Neural cell (in vitro differentiated cells): ENCODE data around the gene SNX30. TPM values are rescaled to one million over a fixed set of nuclear protein-coding genes. Genes with fewer than 3 reads are reported as not detected.

Source experiments
- H2AFZ ChIP-seq: fragments of 200-600, 300-800 bp; sonication (generic), shearing (Covaris generic); 2 replicates; pipeline ENCODE4 v1.6.0; 2014; ENCODE audit warnings: low read depth, mild to moderate bottlenecking, antibody characterized with exemption, low read length, moderate library complexity
- H3F3A ChIP-seq: fragments of 200-600 bp; shearing (Covaris generic); 2 replicates; pipeline ENCODE4 v1.6.1; 2016; ENCODE audit warnings: mild to moderate bottlenecking, moderate library complexity, mixed read lengths, antibody characterized with exemption, low read length; ENCODE audit not compliant: insufficient read depth, poor library complexity, severe bottlenecking
- H3K27ac ChIP-seq: fragments of 200-600, 300-800 bp; sonication (generic), shearing (Covaris generic); 2 replicates; pipeline ENCODE4 v1.5.1; 2014; ENCODE audit warnings: mild to moderate bottlenecking, low read length, moderate library complexity
- H3K27me3 ChIP-seq: fragments of 300-800, 200-600 bp; sonication (generic), shearing (Covaris generic); 2 replicates; pipeline ENCODE4 v1.6.0; 2014; ENCODE audit warnings: mild to moderate bottlenecking, low read depth, low read length, moderate library complexity; ENCODE audit not compliant: insufficient read depth
- H3K36me3 ChIP-seq: fragments of 300-800, 200-600 bp; sonication (generic), shearing (Covaris generic); 2 replicates; pipeline ENCODE4 v1.5.1; 2014; ENCODE audit warnings: mild to moderate bottlenecking, antibody characterized with exemption, low read length, moderate library complexity; ENCODE audit not compliant: insufficient read depth
- H3K4me2 ChIP-seq: fragments of 300-800, 200-600 bp; sonication (generic), shearing (Covaris generic); 2 replicates; pipeline ENCODE4 v1.6.0; 2014; ENCODE audit warnings: mild to moderate bottlenecking, low read length
- H3K4me3 ChIP-seq: fragments of 300-800, 200-600 bp; sonication (generic), shearing (Covaris generic); 2 replicates; pipeline ENCODE4 v1.5.1; 2014; ENCODE audit warnings: mild to moderate bottlenecking, low read length, moderate library complexity
- H3K79me2 ChIP-seq: fragments of 200-600 bp; shearing (Covaris generic); replicated peaks from 2 replicates; pipeline ENCODE4 v1.6.0; 2014; ENCODE audit warnings: mild to moderate bottlenecking, low read length, moderate library complexity; ENCODE audit not compliant: insufficient read depth
- H3K9ac ChIP-seq: fragments of 300-800, 200-600 bp; sonication (generic), shearing (Covaris generic); 2 replicates; pipeline ENCODE4 v1.6.1; 2016; ENCODE audit warnings: mild to moderate bottlenecking, low read length, mixed read lengths
- H3K9me2 ChIP-seq: fragments of 200-600 bp; shearing (Covaris generic); 2 replicates; pipeline ENCODE4 v1.6.1; 2016; ENCODE audit warnings: mild to moderate bottlenecking, low read length, mixed read lengths; ENCODE audit not compliant: insufficient read depth
- H3K9me3 ChIP-seq: fragments of 200-600, 300-800 bp; sonication (generic), shearing (Covaris generic); 2 replicates; pipeline ENCODE4 v1.6.1; 2016; ENCODE audit warnings: mild to moderate bottlenecking, mixed run types, low read length, moderate library complexity, mixed read lengths
- H4K20me1 ChIP-seq: fragments of 200-600 bp; shearing (Covaris generic); 2 replicates; pipeline ENCODE4 v1.6.1; 2016; ENCODE audit warnings: mild to moderate bottlenecking, mixed run types; ENCODE audit not compliant: insufficient read depth
- EP300 ChIP-seq: fragments of 450-650 bp; conservative IDR thresholded peaks from 2 replicates; pipeline ENCODE4 v1.6.1; 2014; ENCODE audit warnings: antibody characterized with exemption, mild to moderate bottlenecking, moderate library complexity; ENCODE audit not compliant: poor library complexity, severe bottlenecking
- MXI1 ChIP-seq: fragments of 450-650 bp; conservative IDR thresholded peaks from 2 replicates; pipeline ENCODE4 v1.6.1; 2014; ENCODE audit warnings: antibody characterized with exemption, mild to moderate bottlenecking; ENCODE audit not compliant: poor library complexity, severe bottlenecking
- POLR2AphosphoS5 ChIP-seq: IDR thresholded peaks from 2 replicates; pipeline ENCODE4 v1.6.1; 2012
- RAD21 ChIP-seq: fragments of 450-650 bp; conservative IDR thresholded peaks from 2 replicates; pipeline ENCODE4 v1.6.1; 2014; ENCODE audit warnings: antibody characterized with exemption, mild to moderate bottlenecking, moderate library complexity
- REST ChIP-seq: IDR thresholded peaks from 2 replicates; pipeline ENCODE4 v1.6.1; 2012; ENCODE audit warnings: borderline replicate concordance
- SMC3 ChIP-seq: fragments of 450-650 bp; conservative IDR thresholded peaks from 2 replicates; pipeline ENCODE4 v1.6.1; 2014; ENCODE audit warnings: antibody characterized with exemption, mild to moderate bottlenecking, moderate library complexity; ENCODE audit not compliant: poor library complexity
- TAF1 ChIP-seq: IDR thresholded peaks from 2 replicates; pipeline ENCODE4 v1.6.1; 2012; ENCODE audit warnings: low read depth
- polyA plus RNA-seq: library from polyadenylated mRNA; depleted of rRNA; stranded (reverse); fragments of >200 nt; gene quantifications from 2 replicates; pipeline ENCODE4 v1.2.3, GENCODE V29; 2014
- TF ChIP-seq, protein P1 (sequence below): fragments of 450-650 bp; IDR thresholded peaks from 2 replicates; pipeline ENCODE4 v1.5.1; 2014; ENCODE audit warnings: antibody characterized with exemption, mild to moderate bottlenecking, moderate library complexity; ENCODE audit not compliant: poor library complexity, severe bottlenecking

SNX30 gene
- polyA plus RNA-seq, 1 donor from 2014 or later, result 30.0 TPM

- H3K79me2 ChIP-seq, result no peaks in the 10 kb centered on the region
- H3K4me2 ChIP-seq, result no peak overlapping the region
- H3K9ac ChIP-seq, result no peak overlapping the region
- H4K20me1 ChIP-seq, result no peaks in the 10 kb centered on the region
- H3K27me3 ChIP-seq, result no peaks in the 10 kb centered on the region
- no peaks in the 10 kb centered on the region for H3K9me2 ChIP-seq
- H3K36me3 ChIP-seq, result peaks cover 5% of the 10 kb centered on the region
- no peak overlapping the region for H3K4me3 ChIP-seq
- TF ChIP-seq REST (no peak), MXI1 (no peak), TAF1 (no peak), EP300 (no peak), SMC3 (no peak)
- TF ChIP-seq, protein P1, sequence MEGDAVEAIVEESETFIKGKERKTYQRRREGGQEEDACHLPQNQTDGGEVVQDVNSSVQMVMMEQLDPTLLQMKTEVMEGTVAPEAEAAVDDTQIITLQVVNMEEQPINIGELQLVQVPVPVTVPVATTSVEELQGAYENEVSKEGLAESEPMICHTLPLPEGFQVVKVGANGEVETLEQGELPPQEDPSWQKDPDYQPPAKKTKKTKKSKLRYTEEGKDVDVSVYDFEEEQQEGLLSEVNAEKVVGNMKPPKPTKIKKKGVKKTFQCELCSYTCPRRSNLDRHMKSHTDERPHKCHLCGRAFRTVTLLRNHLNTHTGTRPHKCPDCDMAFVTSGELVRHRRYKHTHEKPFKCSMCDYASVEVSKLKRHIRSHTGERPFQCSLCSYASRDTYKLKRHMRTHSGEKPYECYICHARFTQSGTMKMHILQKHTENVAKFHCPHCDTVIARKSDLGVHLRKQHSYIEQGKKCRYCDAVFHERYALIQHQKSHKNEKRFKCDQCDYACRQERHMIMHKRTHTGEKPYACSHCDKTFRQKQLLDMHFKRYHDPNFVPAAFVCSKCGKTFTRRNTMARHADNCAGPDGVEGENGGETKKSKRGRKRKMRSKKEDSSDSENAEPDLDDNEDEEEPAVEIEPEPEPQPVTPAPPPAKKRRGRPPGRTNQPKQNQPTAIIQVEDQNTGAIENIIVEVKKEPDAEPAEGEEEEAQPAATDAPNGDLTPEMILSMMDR, result no peak
- no peaks in the 10 kb centered on the region for H3K9me3 ChIP-seq
- H2AFZ ChIP-seq, result no peak overlapping the region
- H3K27ac ChIP-seq, result no peak overlapping the region
- no peaks in the 10 kb centered on the region for H3F3A ChIP-seq
These were observed 82.5 kb downstream of the SNX30 start for GRCh38 chr9:112833081-112833480.

DNA sequence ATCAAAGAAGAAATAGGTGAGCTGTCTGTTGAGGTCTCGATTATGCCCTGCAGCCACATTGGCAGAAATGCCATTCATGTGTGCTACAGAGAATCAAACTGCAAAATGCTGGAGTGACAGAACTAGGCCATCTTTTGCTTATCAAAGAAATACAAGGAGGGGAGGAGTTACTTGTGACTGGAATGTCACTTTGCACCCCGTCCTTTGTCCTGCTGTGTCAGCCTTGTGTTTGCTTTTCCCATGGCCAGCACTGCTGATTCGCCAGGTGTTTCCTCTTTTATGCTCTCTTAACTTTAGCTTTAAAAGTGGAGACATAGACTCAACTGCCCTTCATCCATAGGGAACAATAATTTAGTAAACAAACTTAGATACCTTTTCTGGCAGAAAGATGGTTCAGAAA, 85.8 kb downstream of the SNX30 start:
- Histone ChIP-seq H3F3A (no peaks in the 10 kb centered on the region), H3K9me2 (no peaks in the 10 kb centered on the region), H3K36me3 (peaks cover 21% of the 10 kb centered on the region), H3K9ac (no peak overlapping the region), H3K27me3 (no peaks in the 10 kb centered on the region), H4K20me1 (no peaks in the 10 kb centered on the region), H3K9me3 (no peaks in the 10 kb centered on the region), H2AFZ (no peak overlapping the region), H3K79me2 (no peaks in the 10 kb centered on the region), H3K4me3 (no peak overlapping the region), H3K4me2 (no peak overlapping the region), H3K27ac (no peak overlapping the region)
- TF ChIP-seq RAD21, result no peak
- no peak for TF ChIP-seq POLR2AphosphoS5
- TF ChIP-seq REST, result no peak
- TF ChIP-seq SMC3, result no peak
